Esophagus muscularis mucosa (tissue), 4 donors: ENCODE measurements around the gene GABARAPL2. TPM values are rescaled to one million over a fixed set of nuclear protein-coding genes. Genes with fewer than 3 reads are reported as not detected.

Experiments
- DNase-seq: peaks from one replicate; pipeline ENCODE4 v3.0.0-alpha.2; 2017; ENCODE audit errors: extremely low spot score
- H3K27ac ChIP-seq, 4 donors: fragments of 200-600 bp; sonication (generic); replicated peaks in 1 of 4; 1 replicate in 3 of 4; 2 replicates in 1 of 4; pipeline ENCODE4 v1.5.1; 2016 to 2019; ENCODE audit warnings: mild to moderate bottlenecking in 1 of 4
- H3K27me3 ChIP-seq, 4 donors: fragments of 200-600 bp; sonication (generic); one replicate each; pipeline versions ENCODE4 v1.5.1 to v1.6.0; 2016 to 2019
- H3K36me3 ChIP-seq, 4 donors: fragments of 200-600 bp; sonication (generic); one replicate each; pipeline ENCODE4 v1.5.1; 2016 to 2019
- H3K4me1 ChIP-seq, 4 donors: fragments of 200-600 bp; sonication (generic); one replicate each; pipeline ENCODE4 v1.5.1; 2016 to 2019
- H3K4me3 ChIP-seq, 4 donors: fragments of 200-600 bp; sonication (generic); 1 replicate in 2 of 4; 2 replicates in 2 of 4; pipeline ENCODE4 v1.5.1; 2016 to 2019; ENCODE audit warnings: mild to moderate bottlenecking in 4 of 4, moderate library complexity in 1 of 4
- H3K9me3 ChIP-seq, 4 donors: fragments of 200-600 bp; sonication (generic); 1 replicate in 3 of 4; 2 replicates in 1 of 4; pipeline ENCODE4 v1.5.1; 2016 to 2019
- CTCF ChIP-seq, 3 experiments: fragments of 200-600 bp in 2 of 3; fragments of 450-650 bp in 1 of 3; sonication (generic) in 2 of 3; IDR thresholded peaks; one replicate each; pipeline ENCODE4 v1.5.1; 2017 to 2019; ENCODE audit warnings: antibody characterized with exemption in 3 of 3, mild to moderate bottlenecking in 2 of 3, moderate library complexity in 1 of 3
- EP300 ChIP-seq: sonication (generic); formaldehyde crosslinking; IDR thresholded peaks from one replicate; pipeline ENCODE4 v1.6.1; 2017; ENCODE audit warnings: antibody characterized with exemption
- POLR2A ChIP-seq: fragments of 450-650 bp; IDR thresholded peaks from one replicate; pipeline ENCODE4 v1.6.1; 2017; ENCODE audit warnings: antibody characterized with exemption, moderate library complexity, mild to moderate bottlenecking, low read depth
- POLR2AphosphoS5 ChIP-seq, 2 donors: sonication (generic); formaldehyde crosslinking; IDR thresholded peaks; one replicate each; pipeline ENCODE4 v1.6.1; 2017; ENCODE audit warnings: antibody characterized with exemption in 2 of 2
- WGBS: methylation state at CpG from one replicate; pipeline ENCODE4 v1.1.5; 2018; 5-methylcytosine and 5-hydroxymethylcytosine counted together
- intact Hi-C: fragments of 100-400 bp; cut with DNase I; formaldehyde crosslinking; loops from one replicate; pipeline ENCODE4 v1.15.1; 2023
- total RNA-seq, 4 donors: library from RNA; depleted of rRNA; stranded (reverse); fragments of >200 nt; gene quantifications; one replicate each; pipeline versions ENCODE4 v1.1.0 to v1.2.1, GENCODE V29; 2016

The GABARAPL2 gene
- total RNA-seq, 4 donors from 2014 or later: 84.5 to 114 (median 101) TPM

- no peak for DNase-seq
These were observed 58.7 kb downstream of the GABARAPL2 start for GRCh38 chr16:75624921-75625334.

GRCh38 chr16:75626806-75627205, 60.6 kb downstream of the GABARAPL2 start:
- intact Hi-C loops: loop anchor here (10.0 kb wide), 1 partner anchor 152 kb away; no protein-coding TSS in a partner anchor
- Histone ChIP-seq H3K4me1 (peaks cover 8 to 14% (median 10%) of the 10 kb centered on the region in 4 donors), H3K9me3 (no peaks in the 10 kb centered on the region), H3K27me3 (no peaks in the 10 kb centered on the region), H3K4me3 (no peak overlapping the region), H3K36me3 (peaks cover 48 to 67% (median 62%) of the 10 kb centered on the region in 4 donors), H3K27ac (no peak overlapping the region)
- DNase-seq: no peak
- WGBS: 83% methylated on average over 4 of the region's 4 CpGs
- TF ChIP-seq POLR2AphosphoS5 (IDR thresholded peaks at IDR 0.05) (no peak), CTCF (IDR thresholded peaks at IDR 0.05) (no peak), EP300 (no peak), POLR2A (no peak)

More at GRCh38 chr16:75624921-75625334, 58.7 kb downstream of the GABARAPL2 start:
- no peak overlapping the region for H3K27ac ChIP-seq
- no peaks in the 10 kb centered on the region for H3K27me3 ChIP-seq
- WGBS: 82% methylated on average over 4 of the region's 4 CpGs
- H3K4me3 ChIP-seq: no peak overlapping the region
- no peaks in the 10 kb centered on the region for H3K9me3 ChIP-seq
- peaks cover 14 to 32% (median 19%) of the 10 kb centered on the region in 4 donors for H3K4me1 ChIP-seq
- TF ChIP-seq EP300 (no peak), POLR2AphosphoS5 (IDR thresholded peaks at IDR 0.05) (no peak)
- intact Hi-C loops: loop anchor here (10.0 kb wide), 1 partner anchor 150 kb away; no protein-coding TSS in a partner anchor
- H3K36me3 ChIP-seq: peaks cover 32 to 55% (median 49%) of the 10 kb centered on the region in 4 donors

Other genes with a start within 250 kb of the GABARAPL2 start
- gene CFDP1, start 132.9 kb upstream of the GABARAPL2 start, total RNA-seq: 10 to 100 TPM; 42.4 to 49.5 (median 44.0) TPM
- gene TMEM170A, start 101.7 kb upstream of the GABARAPL2 start, total RNA-seq: 10 to 100 TPM; 11.2 to 18.3 (median 14.9) TPM
- gene CHST6, start 70.9 kb upstream of the GABARAPL2 start, total RNA-seq: 1 to 10 TPM in 1 of 4 donors, under 1 TPM in 3; 0.33 to 2.4 (median 0.90) TPM
- not detected for gene CHST5, start 30.3 kb upstream of the GABARAPL2 start, total RNA-seq
- gene TMEM231, start 10.1 kb upstream of the GABARAPL2 start, total RNA-seq: 10 to 100 TPM in 2 of 4 donors, 1 to 10 TPM in 2; 6.8 to 15.5 (median 10.5) TPM
- gene ADAT1, start 56.9 kb downstream of the GABARAPL2 start, total RNA-seq: 10 to 100 TPM; 17.0 to 33.6 (median 22.7) TPM
- gene KARS1, start 81.3 kb downstream of the GABARAPL2 start, total RNA-seq: 100 to 1,000 TPM in 3 of 4 donors, 10 to 100 TPM in 1; 95.1 to 120 (median 102) TPM
- gene TERF2IP, start 81.4 kb downstream of the GABARAPL2 start, total RNA-seq: 10 to 100 TPM; 62.3 to 83.7 (median 64.1) TPM
- gene CPHXL2, start 110.6 kb downstream of the GABARAPL2 start, total RNA-seq: not detected
- gene DUXB, start 135.1 kb downstream of the GABARAPL2 start, total RNA-seq: not detected
- gene CPHXL, start 160.1 kb downstream of the GABARAPL2 start, total RNA-seq: not detected